HL-60 (cell line): ENCODE results near the gene CTNND2.
"Not testable (repeated sequence)": the region's sequence is repeated elsewhere in the genome, so short reads cannot be mapped to it uniquely, and the experiment has no call there.

Experiments used
- POLR2AphosphoS5 ChIP-seq: IDR thresholded peaks from 2 replicates; pipeline ENCODE4 v1.6.1; 2012; ENCODE audit warnings: low read depth
- SPI1 ChIP-seq: IDR thresholded peaks from 2 replicates; pipeline ENCODE4 v1.6.1; 2012; ENCODE audit warnings: low read depth, mild to moderate bottlenecking, borderline replicate concordance
- TF ChIP-seq, protein P1 (sequence below): IDR thresholded peaks from one replicate; pipeline ENCODE4 v1.5.1; 2011; ENCODE audit warnings: low read length, control low read depth, inconsistent platforms; ENCODE audit not compliant: insufficient read depth

- TF ChIP-seq, protein P1, sequence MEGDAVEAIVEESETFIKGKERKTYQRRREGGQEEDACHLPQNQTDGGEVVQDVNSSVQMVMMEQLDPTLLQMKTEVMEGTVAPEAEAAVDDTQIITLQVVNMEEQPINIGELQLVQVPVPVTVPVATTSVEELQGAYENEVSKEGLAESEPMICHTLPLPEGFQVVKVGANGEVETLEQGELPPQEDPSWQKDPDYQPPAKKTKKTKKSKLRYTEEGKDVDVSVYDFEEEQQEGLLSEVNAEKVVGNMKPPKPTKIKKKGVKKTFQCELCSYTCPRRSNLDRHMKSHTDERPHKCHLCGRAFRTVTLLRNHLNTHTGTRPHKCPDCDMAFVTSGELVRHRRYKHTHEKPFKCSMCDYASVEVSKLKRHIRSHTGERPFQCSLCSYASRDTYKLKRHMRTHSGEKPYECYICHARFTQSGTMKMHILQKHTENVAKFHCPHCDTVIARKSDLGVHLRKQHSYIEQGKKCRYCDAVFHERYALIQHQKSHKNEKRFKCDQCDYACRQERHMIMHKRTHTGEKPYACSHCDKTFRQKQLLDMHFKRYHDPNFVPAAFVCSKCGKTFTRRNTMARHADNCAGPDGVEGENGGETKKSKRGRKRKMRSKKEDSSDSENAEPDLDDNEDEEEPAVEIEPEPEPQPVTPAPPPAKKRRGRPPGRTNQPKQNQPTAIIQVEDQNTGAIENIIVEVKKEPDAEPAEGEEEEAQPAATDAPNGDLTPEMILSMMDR, result not testable (repeated sequence)
- TF ChIP-seq POLR2AphosphoS5, SPI1: not testable (repeated sequence)
Measured at GRCh38 chr5:11828566-11828965, 75.7 kb downstream of the CTNND2 start.
